HG03378 (cell line): ENCODE measurements around the gene NLGN3.

Source experiments
- ATAC-seq: cut with Tn5 transposase; IDR thresholded peaks from one replicate; pipeline ENCODE4 v1.9.1; 2021; ENCODE audit warnings: mild to moderate bottlenecking, moderate library complexity; ENCODE audit not compliant: unreplicated experiment

The NLGN3 gene

GRCh38 chrX:71212536-71212935, 67.9 kb downstream of the NLGN3 start:
- ATAC-seq = no peak

- no peak for ATAC-seq
These were observed 69.5 kb downstream of the NLGN3 start for GRCh38 chrX:71214152-71214551.

GRCh38 chrX:71214604-71215337, 70.1 kb downstream of the NLGN3 start:
- ATAC-seq = no peak

- no peak for ATAC-seq
These were observed 70.8 kb downstream of the NLGN3 start for GRCh38 chrX:71215338-71215912.

- no peak for ATAC-seq
These were observed 71.8 kb downstream of the NLGN3 start for GRCh38 chrX:71216485-71216884.

GRCh38 chrX:71217298-71217697, 72.7 kb downstream of the NLGN3 start:
- no peak for ATAC-seq
